ENCODE data around the gene AP1B1.
"Not testable (repeated sequence)": the region's sequence is repeated elsewhere in the genome, so short reads cannot be mapped to it uniquely, and the experiment has no call there.

Gene AP1B1

DNA sequence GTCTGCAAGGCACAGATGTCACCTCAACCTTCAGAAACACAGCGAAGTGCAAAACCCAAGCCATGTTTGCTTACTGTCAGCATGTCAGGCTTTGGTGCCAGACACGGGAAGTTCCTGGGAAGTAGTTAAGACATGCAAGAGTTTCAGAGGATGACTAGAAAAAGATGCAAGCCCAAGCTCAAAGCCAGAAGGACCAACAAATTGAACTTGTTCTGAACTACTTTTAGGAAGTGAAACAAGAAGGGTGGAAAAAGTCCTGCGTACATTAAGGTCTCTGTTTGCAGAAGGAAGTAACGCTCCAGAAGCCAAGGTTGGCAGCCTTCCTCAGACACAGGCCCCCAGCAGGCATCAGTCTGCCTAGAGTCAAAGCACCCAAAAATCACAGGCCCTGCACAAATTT lies 2.6 kb downstream of the AP1B1 start:
- no peak for DNase-seq

DNA sequence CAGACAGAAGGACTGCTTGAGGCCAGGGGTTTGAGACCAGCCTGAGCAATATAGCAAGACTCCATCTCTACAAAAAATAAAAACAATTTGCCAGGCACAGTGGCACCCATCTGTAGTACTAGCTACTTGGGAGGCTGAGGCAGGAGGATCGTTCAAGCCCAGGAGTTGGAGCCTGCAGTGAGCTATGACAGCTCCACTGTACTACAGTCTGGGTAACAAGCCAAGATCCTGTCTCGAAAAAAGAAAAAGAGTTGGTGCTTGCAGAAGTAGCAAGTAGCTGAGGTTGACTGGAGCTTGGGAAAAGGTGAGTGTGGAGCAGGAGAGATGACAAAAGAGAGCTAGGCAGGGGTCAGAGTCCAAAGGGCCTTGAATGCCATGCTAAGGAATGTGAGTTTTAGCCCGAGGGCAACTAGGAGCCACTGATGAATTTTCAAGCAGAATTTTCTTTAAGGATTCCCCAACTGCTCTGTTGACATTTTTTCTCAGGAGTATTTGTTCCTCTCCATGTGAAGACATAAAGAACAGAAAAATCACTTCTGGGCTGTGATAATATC lies 3.1 kb downstream of the AP1B1 start:
- no peak for DNase-seq

DNA sequence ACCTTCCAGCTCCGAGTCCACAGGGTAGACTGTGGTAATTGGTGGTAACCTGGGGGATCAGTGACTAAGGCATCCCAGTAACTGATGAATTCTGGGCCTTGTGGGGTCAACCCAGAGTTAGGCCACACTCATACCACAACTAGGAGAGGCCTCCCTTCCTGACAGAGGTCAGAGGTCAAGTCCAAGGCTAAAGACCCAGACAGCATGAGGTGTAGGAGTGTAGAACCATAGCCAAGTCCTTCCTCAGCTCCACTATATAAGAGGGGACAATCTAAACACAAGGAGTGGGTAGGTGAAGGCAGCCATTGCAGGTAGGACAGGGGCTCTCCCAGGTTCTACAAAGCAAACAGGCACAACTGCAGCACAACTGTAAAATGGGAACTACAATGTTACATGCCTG lies 4.6 kb downstream of the AP1B1 start:
- DNase-seq: no peak

DNA sequence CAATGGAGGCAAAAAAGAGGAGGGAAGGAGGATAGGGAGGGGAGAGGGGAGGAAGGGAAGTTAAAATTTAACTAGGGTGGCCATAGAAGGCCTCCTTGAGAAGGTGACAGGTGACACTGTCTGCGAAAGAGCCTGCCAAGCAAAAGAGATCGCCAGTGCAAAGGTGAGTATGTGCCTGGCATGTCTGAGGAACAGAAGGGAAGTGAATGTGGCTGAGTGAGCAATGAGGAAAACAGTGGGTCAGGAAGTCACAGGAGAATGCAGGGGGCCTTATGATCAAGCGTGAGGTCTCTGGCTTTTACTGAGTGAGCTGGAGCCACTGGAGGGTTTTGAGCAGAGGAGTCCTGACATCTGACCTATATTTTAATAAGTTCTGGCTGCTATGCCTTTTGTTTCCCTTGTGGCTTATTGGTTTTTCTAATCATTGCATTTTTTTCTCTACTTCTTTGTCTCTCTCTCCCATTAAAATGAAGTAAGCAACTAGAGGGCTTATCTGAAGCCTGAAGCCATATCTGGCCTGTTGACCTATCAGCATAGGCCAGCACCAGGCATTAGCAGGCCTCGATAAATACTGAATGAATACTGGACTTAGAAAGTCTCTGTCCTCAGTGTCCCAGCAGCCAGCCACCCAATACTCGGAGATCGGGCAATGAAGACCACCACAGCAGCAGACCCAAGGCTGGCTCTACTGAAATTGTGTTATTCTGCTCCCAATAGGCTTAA lies 5.6 kb downstream of the AP1B1 start:
- no peak for DNase-seq

DNA sequence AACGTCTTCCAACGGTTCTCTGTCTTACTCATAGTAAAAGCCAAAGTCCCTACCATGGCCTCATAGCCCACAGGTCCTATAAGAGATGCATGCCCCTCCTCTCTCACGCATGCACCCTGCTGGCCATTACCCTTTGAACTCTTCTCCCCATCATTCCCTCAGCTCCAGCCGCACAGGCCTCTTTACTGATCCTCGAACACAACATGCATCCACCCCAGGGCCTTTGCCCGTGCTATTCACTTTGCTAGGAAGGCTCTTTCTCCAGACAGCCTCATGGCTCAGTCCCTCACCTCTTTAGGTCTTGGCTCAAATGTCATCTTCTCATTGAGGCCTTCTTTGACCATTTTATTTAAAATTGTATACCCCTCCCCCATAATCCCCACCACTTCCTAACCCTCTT lies 7.5 kb downstream of the AP1B1 start:
- DNase-seq: no peak

DNA sequence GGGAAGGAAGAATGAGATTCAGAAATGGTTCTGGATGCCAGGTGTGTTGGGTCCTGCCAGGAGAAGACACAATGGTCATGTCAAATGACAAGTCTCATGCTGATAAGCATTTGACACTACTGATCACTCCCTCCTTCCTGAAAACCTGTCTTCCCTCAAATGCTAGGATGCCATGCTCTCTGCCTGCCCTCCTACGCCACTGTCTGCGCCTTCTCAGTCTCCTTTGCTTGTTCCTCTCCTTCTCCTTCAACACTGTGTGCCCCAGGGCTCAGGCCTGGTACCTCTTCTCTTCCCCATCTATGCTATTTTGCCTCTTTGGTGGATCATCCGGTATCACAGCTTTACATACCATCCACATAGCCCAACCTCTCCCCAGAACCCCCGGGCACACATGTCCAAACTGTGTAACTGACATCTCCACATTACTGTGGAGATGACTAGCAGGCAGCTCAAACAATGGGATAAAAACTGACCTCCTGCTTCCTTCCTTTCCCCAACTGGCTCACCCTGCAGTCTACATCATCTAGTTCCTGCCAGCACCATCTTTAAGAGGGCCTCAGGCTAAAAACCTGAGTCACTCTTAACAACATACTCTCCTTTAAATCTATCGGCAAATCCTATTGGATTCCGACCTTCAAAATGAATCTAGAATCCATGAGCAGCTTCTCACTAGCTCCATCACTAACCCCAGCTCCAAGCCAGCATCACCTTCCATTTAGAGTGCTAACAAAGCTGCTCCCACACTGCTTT lies 8.2 kb downstream of the AP1B1 start:
- no peak for DNase-seq

DNA sequence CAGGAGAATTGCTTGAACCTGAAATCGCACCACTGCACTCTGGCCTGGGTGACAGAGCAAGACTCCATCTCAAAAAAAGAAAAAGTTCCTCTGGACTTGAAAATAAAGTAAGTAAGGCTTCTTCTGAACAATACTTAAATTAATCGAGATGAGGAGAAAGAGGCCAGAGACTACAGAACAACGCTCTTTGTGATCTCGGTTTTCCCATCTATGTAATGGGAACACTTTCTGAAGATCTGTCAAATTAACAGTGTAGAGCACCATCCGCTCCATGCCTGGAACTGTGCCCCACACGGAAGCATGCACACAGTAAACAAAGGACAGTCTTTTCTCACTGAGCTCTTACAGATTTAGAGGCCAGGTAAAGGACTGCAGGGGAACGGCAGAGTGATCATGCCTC lies 9.1 kb downstream of the AP1B1 start:
- no peak for DNase-seq

DNA sequence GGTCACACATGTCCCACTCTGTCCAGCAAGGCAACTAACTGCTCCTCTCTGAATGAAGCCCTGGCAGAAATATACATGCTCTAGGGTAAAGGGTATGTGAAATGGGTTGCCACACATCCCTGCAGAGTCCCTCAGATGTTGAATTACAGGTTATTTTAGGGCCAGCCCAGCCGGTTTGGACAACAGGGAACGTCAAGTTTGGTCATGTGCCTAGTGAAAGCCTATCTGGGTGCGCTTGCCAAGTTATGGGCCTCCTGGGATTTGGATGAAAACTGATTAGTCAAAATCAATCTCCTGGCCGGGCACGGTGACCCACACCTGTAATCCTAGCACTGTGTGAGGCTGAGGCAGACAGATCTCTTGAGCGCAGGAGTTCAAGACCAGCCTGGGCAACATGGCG lies 10.4 kb downstream of the AP1B1 start:
- DNase-seq: no peak

DNA sequence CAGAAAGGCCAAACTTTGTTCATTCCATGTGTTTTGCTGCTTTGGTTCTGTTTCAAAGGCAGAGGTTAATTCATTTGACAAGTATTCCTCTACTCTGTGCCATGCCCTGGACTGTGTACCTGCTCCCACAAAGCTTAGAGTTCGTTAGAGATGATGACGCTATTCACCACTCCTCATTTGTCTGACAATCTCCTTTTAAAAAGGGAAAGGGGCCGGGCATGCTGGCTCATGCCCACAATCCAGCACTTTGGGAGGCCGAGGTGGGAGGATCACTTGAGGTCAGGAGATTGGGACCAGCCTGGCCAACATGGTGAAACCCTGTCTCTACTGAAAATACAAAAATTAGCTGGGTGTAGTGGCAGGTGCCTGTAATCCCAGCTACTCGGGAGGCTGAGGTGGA lies 11.7 kb downstream of the AP1B1 start:
- DNase-seq: not testable (repeated sequence)

DNA sequence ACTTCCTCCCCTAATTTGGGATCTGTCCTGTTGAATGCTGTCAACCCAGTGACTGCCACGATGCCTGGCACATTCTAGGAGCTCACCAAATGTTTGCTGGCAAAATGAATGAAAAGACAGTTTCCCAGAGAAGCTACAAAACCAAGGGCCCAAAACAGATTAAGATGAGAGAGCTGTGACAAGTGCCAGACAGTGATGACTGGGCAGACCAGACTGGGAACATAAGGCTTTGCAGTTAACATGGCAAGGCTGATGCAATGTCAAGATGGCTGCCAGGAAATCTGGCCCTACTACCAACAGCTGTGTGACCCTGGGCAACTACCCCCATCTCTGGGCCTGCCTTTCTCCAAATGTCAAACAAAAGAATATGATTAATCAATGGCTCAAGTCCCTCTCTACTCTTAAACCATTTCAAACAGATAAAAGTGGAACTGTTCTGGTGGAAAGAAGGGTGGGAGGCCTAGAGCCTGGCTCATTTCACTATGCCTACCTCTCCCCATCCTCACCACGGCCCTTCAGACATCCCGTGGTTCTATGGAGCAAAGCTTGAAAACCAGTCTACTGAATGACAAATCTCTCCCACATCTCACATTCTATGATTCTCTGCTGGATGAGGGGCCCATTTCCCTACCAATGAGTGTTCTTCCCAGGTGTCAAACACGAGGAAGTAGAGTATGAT lies 12.8 kb downstream of the AP1B1 start:
- no peak for DNase-seq

DNA sequence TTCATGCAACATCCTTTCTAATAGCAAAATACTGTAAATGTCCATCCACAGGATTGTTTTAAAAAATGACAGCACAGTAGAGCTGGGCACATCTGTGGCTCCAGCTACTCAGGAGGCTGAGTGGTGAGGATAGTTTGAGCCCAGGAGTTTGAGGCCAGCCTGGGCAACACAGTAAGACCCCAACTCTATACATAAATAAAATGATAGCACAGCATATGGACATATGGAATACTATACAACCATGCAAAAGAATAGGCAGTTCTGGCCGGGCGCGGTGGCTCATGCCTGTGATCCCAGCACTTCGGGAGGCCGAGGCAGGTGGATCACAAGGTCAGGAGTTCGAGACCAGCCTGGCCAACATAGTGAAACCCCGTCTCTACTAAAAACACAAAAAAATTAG lies 13.6 kb downstream of the AP1B1 start:
- DNase-seq: not testable (repeated sequence)

DNA sequence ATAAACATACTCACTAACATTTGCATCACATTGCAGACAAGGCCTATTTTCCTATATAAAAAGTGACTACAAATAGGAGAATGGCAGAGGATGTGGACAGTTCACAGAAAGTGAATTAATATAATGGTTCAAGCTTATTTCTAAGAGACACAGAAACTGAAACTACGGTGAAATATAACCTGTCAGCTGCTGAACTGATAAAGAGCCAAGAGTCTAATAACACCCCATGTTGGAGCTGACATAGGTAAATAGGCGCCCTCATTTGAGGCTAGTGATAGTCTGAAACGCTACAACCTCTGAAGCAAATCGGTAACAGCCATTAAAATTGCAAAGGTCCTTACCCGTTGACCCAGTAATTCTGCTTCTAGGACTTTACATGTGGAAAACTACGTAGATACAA lies 14.0 kb downstream of the AP1B1 start:
- no peak for DNase-seq

DNA sequence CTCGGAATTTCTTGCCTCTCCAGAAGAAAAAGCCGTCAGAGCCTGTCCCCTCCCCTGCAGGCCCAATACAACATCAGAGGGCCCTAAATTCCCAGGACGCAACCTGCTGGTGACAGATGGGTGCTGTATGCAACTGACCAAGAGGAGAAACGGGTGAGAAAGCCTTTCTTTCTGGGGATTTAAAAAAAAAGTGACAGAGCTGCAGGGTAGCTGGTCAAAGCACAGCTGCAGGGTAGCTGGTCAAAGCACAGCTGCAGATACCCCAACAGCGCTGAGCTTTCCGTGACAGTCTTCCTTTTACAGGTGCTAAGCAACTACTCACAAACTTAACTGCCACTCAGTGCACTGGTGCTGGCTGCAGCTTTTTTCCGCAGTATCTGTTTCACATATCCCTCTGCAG lies 17.8 kb downstream of the AP1B1 start:
- DNase-seq: no peak

DNA sequence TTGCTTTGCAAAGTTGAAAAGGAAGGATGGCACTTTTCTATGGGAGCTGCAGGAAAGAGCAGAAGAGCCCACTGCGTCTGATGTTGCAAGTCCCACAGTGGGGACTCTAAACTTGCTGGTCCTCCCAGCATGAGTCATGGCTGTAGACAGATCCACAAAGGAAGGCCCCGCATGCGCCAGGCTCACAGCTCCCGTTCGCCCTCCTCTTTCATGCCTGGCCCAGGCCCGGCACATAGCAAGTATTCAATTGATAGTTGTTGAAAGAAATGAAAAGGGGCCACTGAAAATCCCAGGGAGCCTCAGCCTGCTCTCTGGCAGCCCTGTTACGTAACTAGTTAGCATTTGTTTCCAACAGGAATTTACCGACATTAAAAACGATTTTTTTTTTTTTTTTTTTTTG lies 18.9 kb downstream of the AP1B1 start:
- no peak for DNase-seq

DNA sequence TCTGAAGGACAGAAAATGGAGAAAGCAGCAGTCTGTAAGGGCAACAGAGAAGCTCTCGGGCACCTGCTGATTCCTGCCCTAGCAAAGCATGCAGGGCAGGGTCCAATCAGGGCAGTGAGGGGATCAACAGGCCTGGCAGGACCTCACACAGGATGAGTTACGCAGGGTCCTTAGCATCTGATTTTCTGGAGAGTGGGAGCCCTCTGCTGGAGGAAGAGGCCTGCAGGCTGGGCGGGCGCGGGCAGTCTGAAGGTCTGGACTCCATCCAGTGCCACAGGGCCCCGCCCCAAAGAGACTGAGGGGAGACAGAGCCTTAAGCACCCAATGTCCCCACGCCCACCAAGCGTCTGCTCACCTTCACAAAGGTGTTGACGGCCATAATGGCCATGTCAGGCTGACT lies 28.9 kb downstream of the AP1B1 start:
- DNase-seq: no peak

DNA sequence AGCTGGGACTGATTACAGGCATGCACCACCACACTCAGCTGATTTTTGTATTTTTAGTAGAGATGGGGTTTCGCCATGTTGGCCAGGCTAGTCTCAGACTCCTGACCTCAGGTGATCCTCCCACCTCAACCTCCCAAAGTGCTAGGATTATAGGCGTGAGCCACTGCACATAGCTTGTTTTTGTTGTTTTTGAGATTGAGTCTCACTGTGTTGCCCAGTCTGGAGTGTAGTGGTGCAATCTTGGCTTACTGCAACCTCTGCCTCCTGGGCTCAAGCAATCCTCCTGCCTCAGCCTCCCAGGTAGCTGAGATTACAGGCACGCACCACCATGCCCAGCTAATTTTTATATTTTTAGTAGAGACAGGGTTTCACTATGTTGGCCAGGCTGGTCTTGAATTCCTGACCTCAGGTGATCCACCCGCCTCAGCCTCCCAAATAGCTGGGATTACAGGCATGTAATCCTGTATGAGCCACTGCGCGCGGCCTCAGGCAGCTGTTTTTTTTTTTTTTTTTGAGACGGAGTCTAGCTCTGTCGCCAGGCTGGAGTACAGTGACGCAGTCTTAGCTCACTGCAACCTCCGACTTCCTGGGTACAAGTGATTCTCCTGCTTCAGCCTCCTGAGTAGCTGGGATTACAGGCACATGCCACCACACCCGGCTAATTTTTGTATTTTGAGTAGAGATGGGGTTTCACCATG lies 31.0 kb downstream of the AP1B1 start:
- not testable (repeated sequence) for DNase-seq

DNA sequence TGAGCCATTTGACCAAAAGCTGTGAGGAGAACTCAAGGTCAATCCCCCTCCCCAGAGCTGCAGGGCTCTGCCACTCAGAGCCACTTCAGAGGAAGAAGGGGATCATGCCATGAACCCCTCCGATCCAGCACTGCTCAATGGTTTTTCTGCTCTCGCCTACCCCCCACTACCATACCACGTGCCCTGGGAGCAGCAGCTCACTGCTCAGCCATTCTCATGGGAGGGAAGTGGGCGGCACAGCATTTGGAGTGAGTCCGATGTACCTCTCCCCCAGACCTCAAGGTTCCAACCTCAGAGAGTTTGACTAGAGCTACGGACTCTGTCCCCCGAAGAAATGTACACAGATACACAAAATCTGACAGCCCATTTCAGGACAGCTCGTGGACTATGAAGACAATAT lies 34.5 kb downstream of the AP1B1 start:
- no peak for DNase-seq

DNA sequence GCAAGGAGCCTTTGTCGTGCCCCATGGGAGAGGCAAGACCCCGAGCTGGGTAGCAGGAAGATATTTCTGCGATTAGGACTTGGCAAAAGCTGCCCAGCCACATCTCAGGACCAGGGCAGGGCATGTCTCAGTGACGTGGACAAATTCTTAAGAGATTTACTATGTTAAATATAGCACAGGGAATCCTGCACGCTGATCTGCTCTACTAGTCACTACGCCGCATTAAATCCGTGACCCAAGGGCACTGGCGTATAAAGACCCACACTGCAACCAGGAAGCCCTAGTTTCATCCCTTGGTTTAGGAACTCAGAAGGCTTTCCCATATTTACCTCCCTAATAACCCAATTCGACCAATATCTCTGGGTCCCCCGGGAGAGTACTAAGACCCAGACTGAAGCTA lies 35.1 kb downstream of the AP1B1 start:
- no peak for DNase-seq

DNA sequence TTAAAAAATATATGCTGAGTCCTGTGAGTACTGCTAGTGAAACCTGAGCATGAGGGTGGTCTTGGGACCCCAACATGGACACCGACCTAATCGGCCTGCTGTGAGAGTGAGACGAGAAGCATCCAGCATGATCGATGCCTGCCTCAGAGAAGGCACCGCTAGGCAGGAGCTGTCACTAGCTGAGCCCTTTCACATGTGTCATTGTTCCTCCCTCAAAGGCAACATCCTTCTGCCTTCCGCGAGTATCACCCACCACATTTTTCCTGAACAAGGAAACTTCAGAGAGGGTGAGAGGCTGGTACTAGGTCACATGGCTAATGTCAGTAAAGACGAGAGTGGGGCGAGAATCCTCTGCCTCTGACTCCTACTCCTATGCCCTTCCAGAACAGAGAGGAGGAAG lies 35.6 kb downstream of the AP1B1 start:
- DNase-seq: no peak

DNA sequence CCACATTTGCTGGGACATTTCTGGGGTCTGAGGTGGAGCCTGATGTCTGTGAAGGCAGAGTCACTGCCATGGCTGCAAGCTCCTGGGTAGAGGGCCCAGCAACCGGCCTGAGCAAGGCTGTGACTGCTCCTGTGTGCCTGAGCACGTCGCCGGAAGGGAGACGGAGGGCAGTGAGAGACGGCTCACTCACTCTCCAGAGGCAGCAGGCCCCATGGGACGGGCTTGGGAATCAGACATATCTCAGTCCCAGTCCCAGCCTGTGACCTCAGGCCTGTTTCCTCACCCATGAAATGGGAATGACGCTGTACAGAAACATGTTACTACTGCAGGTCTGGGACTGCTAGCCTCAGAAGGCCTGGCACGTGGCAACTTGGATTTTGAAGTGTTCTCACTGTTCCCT lies 36.5 kb downstream of the AP1B1 start:
- no peak for DNase-seq

DNA sequence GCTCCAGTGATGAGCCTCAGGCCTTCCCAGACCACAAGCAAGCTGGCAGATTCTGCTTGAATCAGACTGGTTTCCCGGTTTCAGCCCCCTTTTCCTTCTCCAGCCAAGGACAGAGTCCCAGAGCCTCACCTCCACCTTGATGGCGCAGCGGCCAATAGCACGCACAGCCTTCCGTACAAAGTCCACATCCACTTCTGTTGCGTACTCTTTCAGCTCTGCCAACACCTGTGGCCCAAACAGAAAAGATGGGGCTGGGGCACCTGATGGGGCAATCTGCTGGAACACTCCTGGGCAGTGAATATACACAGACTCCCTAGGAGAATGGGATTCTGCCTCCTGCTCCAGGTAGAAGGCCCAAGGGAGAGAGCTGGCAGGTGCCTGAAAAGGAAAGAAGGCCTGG lies 37.3 kb downstream of the AP1B1 start:
- DNase-seq: no peak

DNA sequence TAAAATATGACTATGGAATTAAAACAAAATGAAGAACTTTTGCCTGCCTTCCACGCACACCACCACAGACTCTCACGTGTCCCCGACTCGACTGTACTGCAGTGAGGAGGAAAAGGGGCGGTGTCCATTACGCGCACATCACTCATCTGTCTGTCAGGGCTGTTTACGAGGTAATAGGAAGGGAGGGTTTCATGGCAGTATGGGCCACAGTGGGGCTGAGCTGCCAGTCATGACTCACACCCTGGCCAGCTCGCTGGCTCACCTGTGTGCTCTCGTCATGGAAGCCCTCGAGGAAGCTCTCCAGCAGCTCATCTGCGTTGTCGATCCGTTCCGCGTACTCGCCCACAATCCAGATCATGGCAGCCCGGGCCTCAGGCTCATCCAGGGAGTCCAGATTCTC lies 39.4 kb downstream of the AP1B1 start:
- no peak for DNase-seq

DNA sequence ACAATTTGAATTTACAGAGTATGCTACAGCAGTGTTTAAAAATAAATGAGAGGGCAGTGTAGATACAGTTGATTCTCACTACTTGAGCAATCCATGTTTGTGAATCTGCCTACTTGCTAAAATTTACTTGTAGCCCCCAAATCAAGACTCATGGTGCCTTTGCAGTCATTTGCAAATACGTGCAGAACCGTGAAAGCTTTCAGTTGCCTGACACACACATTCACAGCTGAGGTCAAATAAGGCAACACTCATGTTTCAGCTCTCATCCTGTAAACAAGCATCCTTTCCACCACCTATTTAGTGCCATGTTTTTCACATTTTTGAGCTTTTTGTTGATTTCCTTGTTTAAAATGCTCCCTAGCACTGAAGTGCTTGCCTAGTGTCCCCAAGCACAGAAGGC lies 40.3 kb downstream of the AP1B1 start:
- DNase-seq: no peak
